Liver (tissue), 3 donors: Measurements from ENCODE around the gene ZNF71.

Experiments
- NR2F2 ChIP-seq: IDR thresholded peaks from 2 replicates; pipeline ENCODE4 v1.6.1; 2016; ENCODE audit warnings: antibody characterized with exemption
- RAD21 ChIP-seq, 2 donors: IDR thresholded peaks; 2 replicates each; pipeline ENCODE4 v1.6.1; 2016; ENCODE audit warnings: antibody characterized with exemption in 2 of 2, mild to moderate bottlenecking in 2 of 2
- TF ChIP-seq, protein P1 (sequence below): fragments of 150-350 bp; IDR thresholded peaks from 2 replicates; pipeline ENCODE4 v1.5.1; 2017; ENCODE audit warnings: improper control_type of control experiment, low read depth, low read length; ENCODE audit not compliant: missing input control
- donor health status: healthy.
- donor health status: healthy.

DNA sequence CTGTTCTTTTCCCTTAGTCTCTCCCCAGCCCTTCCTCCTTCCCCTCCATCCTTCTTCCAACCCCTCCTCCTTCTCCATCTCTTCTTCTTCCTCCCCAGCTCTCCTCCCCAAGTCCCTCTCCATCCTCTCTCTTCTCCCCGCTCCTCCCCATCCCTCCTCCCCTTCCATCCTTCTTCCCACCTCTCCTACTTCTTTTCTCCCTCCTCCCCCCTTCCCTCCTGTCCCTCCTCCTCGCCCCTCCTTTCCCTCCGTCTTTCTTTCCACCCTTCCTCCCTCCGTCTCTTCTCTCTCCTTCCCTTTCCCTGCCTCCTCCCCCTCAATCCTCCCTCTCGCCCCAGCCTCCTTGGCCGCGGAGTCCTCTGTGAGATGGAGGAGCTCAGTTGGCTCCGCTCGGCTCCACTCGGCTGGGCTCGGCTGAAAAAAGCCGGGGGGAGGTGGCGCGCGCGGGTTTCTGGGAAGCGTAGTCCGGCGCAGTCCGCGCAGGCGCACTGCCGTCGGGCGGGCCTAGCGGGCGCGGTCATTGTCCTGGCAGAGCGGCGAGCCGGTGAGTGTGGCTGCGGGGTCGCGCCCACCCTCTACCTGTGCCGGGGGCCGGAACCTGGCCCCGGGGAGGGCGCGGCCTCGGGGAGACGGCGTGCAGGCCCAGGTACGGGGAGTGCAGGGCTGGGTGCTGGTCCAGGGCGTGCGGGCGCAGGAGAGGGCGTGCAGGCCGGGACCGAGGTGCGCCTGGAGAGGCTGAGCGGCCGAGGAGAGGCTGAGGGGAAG is at the start of gene ZNF71:
- TF ChIP-seq, protein P1, sequence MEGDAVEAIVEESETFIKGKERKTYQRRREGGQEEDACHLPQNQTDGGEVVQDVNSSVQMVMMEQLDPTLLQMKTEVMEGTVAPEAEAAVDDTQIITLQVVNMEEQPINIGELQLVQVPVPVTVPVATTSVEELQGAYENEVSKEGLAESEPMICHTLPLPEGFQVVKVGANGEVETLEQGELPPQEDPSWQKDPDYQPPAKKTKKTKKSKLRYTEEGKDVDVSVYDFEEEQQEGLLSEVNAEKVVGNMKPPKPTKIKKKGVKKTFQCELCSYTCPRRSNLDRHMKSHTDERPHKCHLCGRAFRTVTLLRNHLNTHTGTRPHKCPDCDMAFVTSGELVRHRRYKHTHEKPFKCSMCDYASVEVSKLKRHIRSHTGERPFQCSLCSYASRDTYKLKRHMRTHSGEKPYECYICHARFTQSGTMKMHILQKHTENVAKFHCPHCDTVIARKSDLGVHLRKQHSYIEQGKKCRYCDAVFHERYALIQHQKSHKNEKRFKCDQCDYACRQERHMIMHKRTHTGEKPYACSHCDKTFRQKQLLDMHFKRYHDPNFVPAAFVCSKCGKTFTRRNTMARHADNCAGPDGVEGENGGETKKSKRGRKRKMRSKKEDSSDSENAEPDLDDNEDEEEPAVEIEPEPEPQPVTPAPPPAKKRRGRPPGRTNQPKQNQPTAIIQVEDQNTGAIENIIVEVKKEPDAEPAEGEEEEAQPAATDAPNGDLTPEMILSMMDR = no peak
- TF ChIP-seq RAD21 (IDR thresholded peaks at IDR 0.05) = no peak
- TF ChIP-seq NR2F2 = no peak
